KBM-7 (cell line): ENCODE measurements around the gene TRIM63.

ENCODE experiments used
- DNase-seq: peaks from one replicate; pipeline ENCODE4 v3.0.0-alpha.2; 2015
- in situ Hi-C: fragments of 300-500 bp; cut with MboI; formaldehyde crosslinking; loops from 2 replicates; pipeline ENCODE4 v1.14.3; 2020; ENCODE audit warnings: low sequenced_read_pairs, low pct_unique_long_range_greater_than_20kb, mixed read lengths

TRIM63 gene

GRCh38 chr1:26092422-26092821, 25.0 kb upstream of the TRIM63 start:
- in situ Hi-C loops, result no loop called here
- no peak for DNase-seq

- no peak for DNase-seq
- in situ Hi-C loops, result no loop called here
These were observed 23.5 kb upstream of the TRIM63 start for GRCh38 chr1:26090893-26091292.

DNA sequence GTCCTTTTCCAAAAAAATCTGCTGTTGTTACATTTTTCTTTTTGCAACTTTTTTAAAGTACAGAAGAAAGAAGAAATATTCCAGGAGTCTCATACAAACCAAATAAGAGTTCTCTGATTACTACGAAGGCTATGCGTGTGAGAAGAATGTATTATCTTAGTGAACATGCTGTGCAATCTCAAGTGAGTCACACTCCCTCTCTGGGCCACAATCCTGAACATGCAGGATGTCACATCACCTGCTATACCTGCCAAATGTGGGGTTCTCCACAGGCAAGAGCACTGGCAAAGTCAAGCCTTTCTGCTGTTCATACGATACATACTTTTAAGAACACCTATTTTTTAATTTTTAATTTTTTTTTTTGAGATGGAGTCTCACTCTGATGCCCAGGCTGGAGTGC, 21.7 kb upstream of the TRIM63 start:
- in situ Hi-C loops, result no loop called here
- DNase-seq, result no peak

DNA sequence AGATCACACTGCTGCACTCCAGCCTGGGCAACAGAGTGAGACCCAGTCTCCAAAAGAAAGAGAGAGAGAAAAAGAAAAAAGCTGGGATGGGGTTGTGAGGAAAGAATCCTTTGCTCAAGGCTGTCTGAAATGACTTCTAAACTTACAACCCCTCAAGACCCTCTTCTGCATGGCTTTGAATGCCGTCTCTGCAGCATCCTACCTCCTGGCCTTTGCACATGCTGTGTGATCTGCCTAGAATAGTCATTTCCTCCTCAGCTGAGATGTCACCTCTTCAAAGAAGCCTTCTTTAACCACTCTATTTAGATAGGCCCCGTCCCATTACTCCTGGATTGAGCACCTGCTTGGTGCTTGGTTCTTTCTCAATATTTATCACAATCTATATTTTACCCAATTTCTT, 17.4 kb upstream of the TRIM63 start:
- DNase-seq, result no peak
- in situ Hi-C loops, result no loop called here

DNA sequence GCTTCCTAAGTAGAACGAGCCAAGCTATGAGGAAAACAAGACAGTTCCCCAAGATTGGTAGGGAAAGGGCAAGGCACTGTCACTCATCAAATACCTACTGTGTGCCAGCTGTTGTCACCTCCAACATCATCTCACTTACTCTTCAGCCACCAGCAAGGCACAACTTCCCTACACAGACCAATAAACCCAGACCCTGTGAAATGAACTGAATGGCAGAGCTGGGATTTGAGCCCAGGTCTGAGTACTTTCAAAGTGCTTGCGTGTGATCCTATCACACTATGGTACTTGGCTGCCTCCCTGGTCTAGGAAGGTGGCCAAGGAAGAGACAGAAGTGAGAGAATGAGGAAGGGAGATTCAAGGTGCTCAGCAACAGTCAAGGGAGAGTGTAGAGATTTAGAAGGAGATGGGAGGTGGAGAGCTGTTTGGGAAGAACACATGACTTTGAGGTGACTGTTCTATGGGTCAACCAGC, 16.7 kb upstream of the TRIM63 start:
- no peak for DNase-seq
- in situ Hi-C loops, result no loop called here

DNA sequence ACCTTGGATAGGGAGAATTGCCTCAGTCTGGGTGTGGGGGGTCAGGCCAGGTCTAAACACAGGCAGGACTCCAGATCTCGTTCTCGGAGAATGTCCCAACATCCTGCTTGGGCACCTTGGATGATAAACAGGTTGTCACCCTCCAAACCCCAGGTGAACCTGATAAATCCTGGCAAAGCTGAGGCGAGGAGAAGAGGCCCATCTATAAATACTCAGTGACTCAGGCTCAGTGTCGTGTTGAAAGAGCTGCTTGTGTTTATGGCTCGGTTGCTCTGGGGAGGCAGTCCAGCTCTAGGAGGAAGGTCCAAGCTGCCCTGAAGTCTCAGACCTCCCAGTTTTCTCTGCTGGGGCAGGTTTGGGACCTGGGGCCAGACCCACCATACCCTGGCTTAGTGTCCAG, 15.8 kb upstream of the TRIM63 start:
- in situ Hi-C loops, result no loop called here
- DNase-seq, result no peak

DNA sequence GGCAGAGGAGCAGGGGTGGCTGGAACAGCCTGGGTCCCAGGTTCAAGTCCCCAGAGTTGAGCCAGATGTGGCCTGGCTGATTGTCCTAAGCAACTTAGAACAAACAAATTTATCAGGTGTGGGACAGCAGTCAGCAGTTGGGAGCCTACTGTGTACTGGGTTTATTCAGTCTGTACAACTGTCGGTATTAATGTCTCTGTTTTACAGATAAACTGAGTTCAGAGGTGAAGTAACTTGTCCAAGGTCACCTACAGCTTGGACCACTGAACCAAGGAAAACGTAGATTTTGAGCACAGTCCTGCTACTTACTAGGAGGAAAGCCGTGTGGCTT, 14.6 kb upstream of the TRIM63 start:
- no peak for DNase-seq
- in situ Hi-C loops, result no loop called here

DNA sequence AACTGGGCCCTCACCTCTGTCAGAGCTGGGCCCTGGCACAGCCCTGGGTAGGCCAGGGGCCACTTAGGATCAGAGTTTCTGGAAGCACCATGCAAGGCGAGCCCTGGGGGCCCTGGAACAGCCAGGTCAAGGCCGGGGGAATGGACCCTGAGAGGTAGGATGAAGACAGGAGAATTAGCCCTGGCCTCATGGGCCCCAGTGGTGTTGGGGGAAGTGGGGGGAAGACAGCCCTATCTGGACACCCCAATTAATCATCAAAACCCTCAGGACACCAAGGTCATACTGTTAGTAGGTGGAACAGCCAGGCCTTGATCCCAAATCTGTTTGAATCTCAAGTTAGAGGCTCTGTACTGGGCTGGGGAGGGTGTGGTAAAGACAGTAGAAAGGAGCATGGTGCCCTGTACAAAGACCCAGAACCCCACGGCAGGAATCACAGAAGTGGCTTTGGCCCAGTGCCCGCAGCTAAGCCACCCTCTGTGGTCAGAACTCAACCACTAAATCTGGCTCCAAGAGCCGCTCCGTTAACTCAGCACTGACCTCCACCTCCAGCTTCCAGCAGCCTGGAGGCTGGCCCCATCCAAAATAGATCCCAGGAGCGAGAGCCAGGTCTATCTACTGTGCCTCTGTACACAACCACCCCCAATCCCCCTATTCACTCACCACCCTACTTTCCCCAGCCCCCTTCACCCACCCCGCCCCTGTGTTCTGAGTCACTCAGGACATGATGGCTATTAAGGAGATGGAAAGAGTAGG, 14.0 kb upstream of the TRIM63 start:
- in situ Hi-C loops, result no loop called here

GRCh38 chr1:26079960-26080814, 12.8 kb upstream of the TRIM63 start:
- no peak for DNase-seq
- in situ Hi-C loops, result no loop called here

More for the DNA sequence above, 14.0 kb upstream of the TRIM63 start:
- DNase-seq, result no peak

GRCh38 chr1:26079178-26079563, 11.7 kb upstream of the TRIM63 start:
- in situ Hi-C loops, result no loop called here
- DNase-seq, result no peak

DNA sequence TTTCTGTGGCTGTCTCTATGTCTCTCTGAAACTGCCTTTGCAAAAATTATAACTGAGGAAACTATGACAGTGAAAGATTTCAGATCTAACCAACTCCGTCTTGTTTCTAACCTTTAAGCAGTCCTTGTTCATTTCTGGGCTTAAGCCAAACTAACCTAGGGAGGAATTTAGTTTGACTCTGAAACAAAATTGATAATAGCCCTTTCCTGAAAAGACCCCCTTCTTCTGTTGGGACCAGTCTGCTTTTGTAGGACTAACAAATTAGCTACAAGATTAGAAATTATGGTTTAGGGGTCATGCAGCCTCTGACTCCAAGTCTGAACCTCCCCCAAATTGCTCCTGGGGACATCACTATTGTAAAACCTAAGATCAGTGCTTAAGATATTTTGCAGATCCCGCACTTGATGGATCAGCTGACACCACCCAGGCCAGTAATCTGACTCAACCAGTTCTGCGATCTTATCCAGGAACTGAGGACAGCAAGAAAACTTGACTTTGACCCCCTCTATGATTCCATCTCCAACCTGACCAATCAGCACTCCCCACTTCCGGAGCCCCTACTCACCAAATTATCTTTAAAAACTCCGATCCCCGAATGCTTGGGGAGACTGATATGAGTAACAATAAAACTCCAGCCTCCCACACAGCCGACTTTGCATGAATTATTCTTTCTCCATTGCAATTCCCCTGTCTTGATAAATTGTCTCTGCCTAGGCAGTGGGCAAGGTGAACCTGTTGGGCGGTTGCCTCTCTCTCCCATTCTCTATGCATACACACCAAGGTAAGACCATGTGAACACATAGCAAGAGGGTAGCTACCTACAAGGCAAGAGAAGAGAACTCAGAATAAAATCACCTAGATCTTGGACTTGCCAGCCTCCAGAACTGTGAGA, 11.1 kb upstream of the TRIM63 start:
- in situ Hi-C loops, result no loop called here
- no peak for DNase-seq

DNA sequence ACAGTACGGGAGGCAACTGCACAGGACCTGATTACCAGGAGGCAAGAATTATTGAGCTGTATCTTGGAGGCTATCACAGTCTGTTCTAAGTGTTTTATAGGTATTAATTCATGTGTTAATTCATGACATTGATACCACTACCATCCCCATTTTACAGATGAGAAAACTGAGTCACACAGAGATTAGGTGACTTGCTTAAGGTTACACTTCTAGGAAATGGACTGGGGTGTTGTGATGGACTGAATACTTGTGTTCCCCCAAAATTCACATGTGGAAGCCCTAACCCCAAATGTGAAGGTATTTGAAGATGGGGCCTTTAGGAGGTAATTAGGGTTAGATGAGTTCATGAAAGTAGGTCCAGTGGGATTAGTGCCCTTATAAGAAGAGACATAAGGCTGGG, 10.1 kb upstream of the TRIM63 start:
- in situ Hi-C loops, result no loop called here
- DNase-seq, result no peak

DNA sequence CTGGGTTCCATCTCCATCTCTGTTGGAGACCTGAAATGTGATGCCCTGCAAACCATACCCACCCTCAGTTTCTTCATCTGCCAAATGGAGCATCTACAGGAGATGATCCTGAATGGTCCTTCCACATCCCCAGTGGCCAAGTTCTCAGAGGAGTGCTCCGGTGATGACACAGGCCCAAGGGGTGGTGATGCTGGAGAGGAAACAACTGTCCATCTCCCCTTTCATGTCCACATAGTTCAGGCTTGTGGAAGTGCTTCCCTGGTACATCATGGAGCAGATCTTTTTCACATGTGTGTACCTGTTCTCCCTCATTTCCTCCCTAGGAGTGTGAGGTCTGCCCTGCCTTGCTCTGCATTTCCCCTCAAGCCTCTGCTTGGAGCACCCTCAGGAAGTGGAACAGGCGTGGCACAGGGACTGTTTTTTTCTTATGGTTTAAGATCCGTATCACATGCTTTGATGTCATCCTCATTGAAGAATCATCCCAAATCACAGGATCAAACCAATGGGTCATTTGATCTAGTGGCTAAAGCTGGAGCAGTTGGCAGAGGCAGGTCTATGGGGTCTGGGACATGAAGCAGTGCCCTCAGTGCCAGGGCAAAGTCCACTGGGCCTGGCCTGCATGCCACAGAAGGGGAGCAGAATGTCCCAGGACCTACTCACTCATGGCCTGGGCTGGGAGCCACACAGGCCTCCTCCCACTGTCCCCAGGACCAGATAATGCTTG, 8.2 kb upstream of the TRIM63 start:
- no peak for DNase-seq
- in situ Hi-C loops, result no loop called here

GRCh38 chr1:26072305-26072704, 4.9 kb upstream of the TRIM63 start:
- in situ Hi-C loops, result no loop called here
- DNase-seq, result no peak

DNA sequence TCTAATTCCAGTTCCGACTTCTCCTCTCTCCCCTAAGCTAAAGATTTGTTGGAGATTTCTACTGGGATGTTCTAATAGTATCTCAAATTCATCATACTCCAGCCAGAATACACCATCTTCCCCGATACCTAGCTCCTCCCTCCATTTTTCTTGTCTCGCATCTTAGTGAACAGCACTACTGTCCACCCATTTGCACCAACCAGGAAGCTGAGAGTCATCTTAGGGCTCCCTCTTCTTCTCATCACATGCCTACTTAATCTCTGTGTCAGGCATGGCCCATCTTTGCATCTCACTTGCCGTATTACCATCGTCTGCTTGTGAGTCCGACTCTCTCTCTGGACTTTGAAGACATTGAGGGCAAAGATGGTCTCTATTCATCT, 3.5 kb upstream of the TRIM63 start:
- DNase-seq, result no peak

GRCh38 chr1:26070296-26070962, 3.0 kb upstream of the TRIM63 start:
- DNase-seq, result peak; percentile 10
- in situ Hi-C loops, result no loop called here

More for the DNA sequence above, 3.5 kb upstream of the TRIM63 start:
- in situ Hi-C loops, result no loop called here

DNA sequence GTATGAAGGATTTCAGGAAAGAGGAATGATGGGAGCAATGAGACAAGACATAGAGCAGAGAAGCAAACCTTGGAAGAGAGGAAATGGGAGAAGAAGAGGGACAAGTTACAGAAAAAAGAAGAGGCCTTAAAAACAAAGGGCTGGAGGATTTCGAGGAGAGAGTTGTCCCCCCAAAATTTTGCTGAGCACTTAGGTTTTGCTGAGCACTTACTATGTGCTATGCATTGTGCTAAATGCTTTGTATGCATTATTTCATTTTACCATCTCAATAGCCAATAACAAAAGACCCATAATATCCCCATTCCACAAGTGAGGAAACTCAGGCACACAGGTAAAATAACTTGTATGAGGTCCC, 2.5 kb upstream of the TRIM63 start:
- in situ Hi-C loops, result no loop called here
- DNase-seq, result no peak

- in situ Hi-C loops, result no loop called here
- no peak for DNase-seq
These were observed 573 bp downstream of the TRIM63 start for GRCh38 chr1:26066857-26067256.

DNA sequence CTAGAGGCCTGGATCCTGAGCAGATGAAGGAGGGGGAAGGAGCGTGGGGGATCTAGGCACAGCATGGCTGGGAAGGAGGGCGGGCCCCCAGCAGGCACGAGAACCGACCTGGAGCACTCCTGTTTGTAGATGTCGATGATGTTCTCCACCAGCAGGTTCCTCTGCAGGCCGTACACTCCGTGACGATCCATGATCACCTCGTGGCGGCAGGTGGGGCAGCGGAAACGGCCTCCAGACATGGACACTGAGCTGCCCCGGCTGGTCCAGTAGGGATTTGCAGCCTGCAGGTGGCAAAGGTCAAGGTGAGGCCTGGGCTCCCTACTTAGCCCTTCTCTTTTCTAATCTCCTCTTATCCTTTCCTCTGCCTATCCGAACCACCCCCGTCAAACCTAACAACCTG, 1.3 kb downstream of the TRIM63 start:
- in situ Hi-C loops, result no loop called here
- DNase-seq, result no peak
